Neural progenitor cell (in vitro differentiated cells): ENCODE data around the gene MEST.

ENCODE experiments used
- EZH2 ChIP-seq: fragments of 200-600 bp; sonication (generic); IDR thresholded peaks from 2 replicates; pipeline ENCODE4 v1.6.1; 2017; ENCODE audit warnings: antibody characterized with exemption, mild to moderate bottlenecking, moderate library complexity
- TF ChIP-seq, protein P1 (sequence below): fragments of 200-600 bp; sonication (generic); IDR thresholded peaks from 2 replicates; pipeline ENCODE4 v1.5.1; 2017; ENCODE audit warnings: antibody characterized with exemption, mild to moderate bottlenecking

DNA sequence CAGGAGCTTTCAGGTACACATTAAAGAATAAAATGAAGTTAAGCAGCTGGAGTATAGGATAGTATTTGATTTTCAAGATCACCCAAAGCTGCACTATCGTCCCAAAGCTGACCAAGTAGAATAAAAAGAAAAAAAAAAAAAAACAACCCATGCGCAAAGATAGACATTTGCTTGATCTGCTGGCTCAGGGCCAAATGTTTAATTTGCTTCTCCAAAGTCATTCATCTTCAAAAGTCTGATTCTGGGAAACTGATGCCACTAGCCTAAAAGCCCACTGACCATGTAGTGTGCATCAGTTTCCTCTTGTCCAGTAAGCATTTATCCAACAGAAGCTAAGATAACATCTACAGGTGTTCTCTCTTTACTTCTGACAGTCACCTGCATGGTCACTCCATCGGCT lies 14.5 kb downstream of the MEST start:
- TF ChIP-seq EZH2 = no peak
- TF ChIP-seq, protein P1, sequence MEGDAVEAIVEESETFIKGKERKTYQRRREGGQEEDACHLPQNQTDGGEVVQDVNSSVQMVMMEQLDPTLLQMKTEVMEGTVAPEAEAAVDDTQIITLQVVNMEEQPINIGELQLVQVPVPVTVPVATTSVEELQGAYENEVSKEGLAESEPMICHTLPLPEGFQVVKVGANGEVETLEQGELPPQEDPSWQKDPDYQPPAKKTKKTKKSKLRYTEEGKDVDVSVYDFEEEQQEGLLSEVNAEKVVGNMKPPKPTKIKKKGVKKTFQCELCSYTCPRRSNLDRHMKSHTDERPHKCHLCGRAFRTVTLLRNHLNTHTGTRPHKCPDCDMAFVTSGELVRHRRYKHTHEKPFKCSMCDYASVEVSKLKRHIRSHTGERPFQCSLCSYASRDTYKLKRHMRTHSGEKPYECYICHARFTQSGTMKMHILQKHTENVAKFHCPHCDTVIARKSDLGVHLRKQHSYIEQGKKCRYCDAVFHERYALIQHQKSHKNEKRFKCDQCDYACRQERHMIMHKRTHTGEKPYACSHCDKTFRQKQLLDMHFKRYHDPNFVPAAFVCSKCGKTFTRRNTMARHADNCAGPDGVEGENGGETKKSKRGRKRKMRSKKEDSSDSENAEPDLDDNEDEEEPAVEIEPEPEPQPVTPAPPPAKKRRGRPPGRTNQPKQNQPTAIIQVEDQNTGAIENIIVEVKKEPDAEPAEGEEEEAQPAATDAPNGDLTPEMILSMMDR = no peak
